GM21529 (cell line): ENCODE results near the gene LGMN.
A peak's percentile ranks its signal among the peaks of the same experiment; 100 is the strongest.
"Not testable (repeated sequence)": the region's sequence is repeated elsewhere in the genome, so short reads cannot be mapped to it uniquely, and the experiment has no call there.

Experiments used
- ATAC-seq: cut with Tn5 transposase; IDR thresholded peaks from one replicate; pipeline ENCODE4 v1.9.1; 2021; ENCODE audit not compliant: unreplicated experiment

Gene LGMN

DNA sequence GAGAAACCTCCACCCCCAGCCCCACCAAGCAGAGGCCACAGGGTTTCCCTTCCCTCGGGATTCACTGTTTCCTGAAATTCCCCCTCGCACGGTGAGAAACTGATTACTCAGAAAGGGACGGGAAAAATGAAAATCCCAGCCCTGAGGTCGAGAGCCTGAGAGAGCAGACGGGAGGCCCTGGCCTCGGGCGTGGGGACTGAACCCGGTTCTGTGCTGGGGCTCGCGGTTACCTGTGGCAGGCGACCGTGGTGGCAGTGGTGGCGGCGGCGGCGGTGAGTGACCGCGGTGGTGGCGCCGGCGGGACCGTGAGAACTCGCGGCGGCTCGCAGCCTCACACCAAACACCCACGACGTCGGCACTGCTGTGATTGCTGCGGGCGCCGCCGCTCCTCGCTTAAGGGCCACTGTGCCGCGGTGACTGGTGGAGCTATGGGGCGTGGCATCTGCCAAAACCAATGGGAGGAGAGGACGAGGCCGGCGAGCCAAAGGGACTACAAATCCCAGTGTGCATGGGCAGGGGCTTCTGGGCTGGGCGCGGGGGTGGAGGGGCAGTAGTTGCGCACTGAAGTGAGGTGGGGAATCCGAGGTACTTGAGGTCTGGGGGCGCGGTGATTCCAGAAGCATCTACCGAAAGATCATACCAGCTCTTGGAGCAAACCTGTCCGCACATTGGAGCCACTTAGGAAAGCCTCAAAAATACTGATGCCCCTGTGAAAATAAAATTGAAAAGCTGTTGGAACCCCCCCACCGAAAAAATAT lies at the start of gene LGMN:
Gene LGMN (minus strand): TSS at position 369 of the 758 bp plus-strand sequence. CDS start 15,841 bp downstream, outside the sequence.
- peak; percentile 86 for ATAC-seq

- no peak for ATAC-seq
Observed at GRCh38 chr14:92794961-92795360, 46.5 kb upstream of the LGMN start.

GRCh38 chr14:92794547-92794941 lies 46.1 kb upstream of the LGMN start:
- no peak for ATAC-seq

GRCh38 chr14:92793709-92794546 lies 45.5 kb upstream of the LGMN start, which contains the start of gene GOLGA5:
Gene GOLGA5, plus strand, starts transcription at chr14:92794305. Its CDS starts 3,133 bp downstream, at chr14:92797438.
- peak; percentile 92 for ATAC-seq

- ATAC-seq, result no peak
Observed at GRCh38 chr14:92792885-92793284, 44.5 kb upstream of the LGMN start.

- ATAC-seq, result no peak
Observed at GRCh38 chr14:92789457-92790089, 41.1 kb upstream of the LGMN start.

DNA sequence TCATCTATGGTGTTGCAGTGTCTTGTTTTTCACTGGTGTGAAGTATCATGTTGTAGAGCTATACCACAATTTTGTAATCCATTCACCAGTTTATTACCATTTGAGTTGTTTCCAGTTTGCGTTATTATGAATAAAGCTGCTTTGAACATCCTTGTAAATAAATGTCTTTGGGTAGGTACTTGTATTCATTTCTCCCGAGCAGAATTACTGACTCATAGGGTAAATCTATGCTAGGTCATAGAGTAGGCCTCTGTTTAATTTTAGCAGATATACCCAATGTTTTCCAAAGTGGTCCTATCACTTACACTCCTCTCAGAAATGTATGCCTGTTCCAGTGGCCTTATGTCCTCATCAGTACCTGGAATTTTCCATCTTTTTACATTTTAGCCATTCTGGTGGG lies 39.1 kb upstream of the LGMN start:
- ATAC-seq, result no peak

DNA sequence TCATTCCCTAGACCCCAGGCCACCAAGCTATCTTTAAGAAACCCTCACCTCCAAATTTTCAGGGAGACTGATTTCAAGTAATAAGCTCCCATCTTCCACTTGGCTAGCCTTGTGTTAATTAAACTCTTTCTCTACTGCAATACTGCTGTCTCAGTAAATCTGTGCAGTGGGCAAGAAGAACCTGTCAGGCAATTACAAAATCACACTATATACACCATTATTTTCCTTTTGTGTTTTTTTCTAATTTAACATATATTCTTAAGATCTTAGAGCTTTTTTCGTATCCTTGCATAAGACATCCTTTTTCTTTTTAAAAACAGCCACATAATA lies 38.0 kb upstream of the LGMN start:
- no peak for ATAC-seq

GRCh38 chr14:92785667-92786426 lies 37.4 kb upstream of the LGMN start:
- ATAC-seq, result no peak

GRCh38 chr14:92783813-92784431 lies 35.5 kb upstream of the LGMN start:
- peak; percentile 71 for ATAC-seq

GRCh38 chr14:92781350-92781749 lies 32.9 kb upstream of the LGMN start:
- ATAC-seq, result no peak

- ATAC-seq, result no peak
Observed at GRCh38 chr14:92780444-92781232, 32.2 kb upstream of the LGMN start.

GRCh38 chr14:92778868-92779565 lies 30.6 kb upstream of the LGMN start:
- not testable (repeated sequence) for ATAC-seq

GRCh38 chr14:92775292-92775691 lies 26.9 kb upstream of the LGMN start:
- ATAC-seq, result peak; percentile 96

DNA sequence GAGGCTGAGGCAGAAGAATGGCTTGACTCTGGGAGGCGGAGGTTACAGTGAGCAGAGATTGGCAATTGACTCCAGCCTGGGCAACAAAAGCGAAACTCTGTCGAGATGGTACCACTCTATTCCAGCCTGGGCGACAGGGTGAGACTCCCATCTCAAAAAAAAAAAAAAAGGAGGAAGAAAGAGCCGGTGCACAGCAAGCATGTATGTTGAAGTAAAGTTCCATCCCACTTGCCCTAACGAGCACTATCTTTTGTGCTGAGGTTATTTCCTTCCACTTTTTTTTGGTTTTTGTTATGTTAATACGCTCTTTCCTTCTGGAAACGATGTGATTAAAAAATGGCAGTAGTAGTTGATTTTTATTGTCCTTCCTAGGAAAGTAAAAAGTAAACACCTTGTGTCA lies 26.1 kb upstream of the LGMN start:
- no peak for ATAC-seq

DNA sequence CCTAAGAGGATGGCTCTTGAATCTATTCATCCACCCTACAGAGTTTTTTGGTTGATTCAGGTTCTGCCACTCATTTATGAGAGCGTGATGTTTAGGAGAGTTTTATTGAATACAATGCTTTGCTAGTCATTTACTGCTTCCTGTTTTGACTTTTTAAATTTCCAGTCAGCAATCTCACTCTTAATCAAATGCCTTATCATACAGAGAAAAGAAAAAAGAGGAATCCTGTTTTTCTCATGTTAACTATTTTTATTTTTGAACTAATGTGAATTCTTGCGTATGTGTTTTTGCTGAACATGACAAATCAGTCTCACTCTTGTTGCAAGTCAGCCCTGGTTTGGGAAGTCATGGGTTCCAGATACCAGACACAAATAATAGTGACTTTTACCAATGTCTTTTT lies 22.1 kb upstream of the LGMN start:
- ATAC-seq, result no peak

GRCh38 chr14:92768795-92769194 lies 20.4 kb upstream of the LGMN start:
- peak; percentile 16 for ATAC-seq

GRCh38 chr14:92768236-92768635 lies 19.8 kb upstream of the LGMN start:
- ATAC-seq, result peak; percentile 90
